OCI-LY7 (cell line): Measurements from ENCODE around the gene ELMO1.

Source experiments
- CTCF ChIP-seq: fragments of 200-600 bp; sonication (generic); conservative IDR thresholded peaks from 2 replicates; pipeline ENCODE4 v1.5.1; 2014; ENCODE audit warnings: mild to moderate bottlenecking, antibody characterized with exemption, low read length, moderate library complexity, mixed read lengths
- EZH2phosphoT487 ChIP-seq: fragments of 200-600 bp; sonication (generic); IDR thresholded peaks from 2 replicates; pipeline ENCODE4 v1.6.1; 2018; ENCODE audit warnings: low read depth, borderline replicate concordance, mild to moderate bottlenecking, mixed run types, antibody characterized with exemption, low read length, moderate library complexity, mixed read lengths

GRCh38 chr7:37483627-37484026 lies 35.0 kb upstream of the ELMO1 start:
- TF ChIP-seq CTCF = no peak
- no peak for TF ChIP-seq EZH2phosphoT487
